GM19372 (cell line): ENCODE measurements around the gene KLK6.
A peak's percentile ranks its signal among the peaks of the same experiment; 100 is the strongest.

Source experiments
- ATAC-seq: cut with Tn5 transposase; IDR thresholded peaks from one replicate; pipeline ENCODE4 v1.9.1; 2021; ENCODE audit warnings: mild to moderate bottlenecking, low read depth, moderate library complexity; ENCODE audit not compliant: unreplicated experiment

KLK6 gene

DNA sequence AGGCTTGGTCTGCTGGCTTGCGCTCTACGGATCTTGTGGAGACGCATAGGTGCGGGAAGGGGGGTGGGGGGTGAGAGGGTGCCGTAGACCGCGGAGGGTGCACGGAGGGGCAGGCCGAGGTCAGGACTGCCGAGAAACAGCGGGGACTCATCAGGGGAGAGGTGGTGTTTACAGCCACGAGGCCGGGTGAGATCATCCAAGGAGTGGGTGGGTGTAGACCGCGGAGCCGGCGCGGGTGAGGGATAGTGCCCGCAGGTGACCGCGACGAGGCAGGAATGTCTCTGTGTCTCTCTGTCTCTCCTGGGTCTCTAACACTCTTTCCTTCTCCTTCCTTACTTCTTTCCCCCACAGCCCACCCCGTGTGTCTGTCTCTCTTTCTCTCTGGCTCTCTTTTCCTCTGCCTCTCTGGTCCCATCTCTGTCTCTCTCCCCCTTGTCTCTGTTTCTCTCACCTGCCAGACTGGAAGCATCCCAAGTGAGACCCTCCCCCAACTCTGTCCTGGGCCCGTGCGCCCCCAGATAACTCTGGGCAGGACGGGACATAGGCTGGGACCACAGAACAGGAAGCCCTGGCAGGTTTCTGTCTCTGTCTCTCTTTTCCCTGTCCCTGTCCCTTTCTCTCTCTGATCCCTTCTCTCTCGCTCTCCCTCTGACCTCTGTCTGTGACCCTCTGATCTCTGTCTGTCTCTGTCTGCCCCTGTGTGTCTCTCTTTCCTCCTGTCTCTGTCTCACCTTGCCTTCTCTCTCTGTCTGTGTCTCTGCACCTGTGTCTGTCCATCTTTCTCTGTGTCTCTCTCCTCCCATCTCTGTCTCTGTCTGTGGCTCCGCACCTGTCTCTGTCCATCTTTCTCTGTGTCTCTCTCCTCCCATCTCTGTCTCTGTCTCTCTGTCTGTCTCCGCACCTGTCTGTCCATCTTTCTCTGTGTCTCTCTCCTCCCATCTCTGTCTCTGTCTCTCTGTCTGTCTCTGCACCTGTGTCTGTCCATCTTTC lies 56.4 kb downstream of the KLK6 start:
- ATAC-seq, result no peak

DNA sequence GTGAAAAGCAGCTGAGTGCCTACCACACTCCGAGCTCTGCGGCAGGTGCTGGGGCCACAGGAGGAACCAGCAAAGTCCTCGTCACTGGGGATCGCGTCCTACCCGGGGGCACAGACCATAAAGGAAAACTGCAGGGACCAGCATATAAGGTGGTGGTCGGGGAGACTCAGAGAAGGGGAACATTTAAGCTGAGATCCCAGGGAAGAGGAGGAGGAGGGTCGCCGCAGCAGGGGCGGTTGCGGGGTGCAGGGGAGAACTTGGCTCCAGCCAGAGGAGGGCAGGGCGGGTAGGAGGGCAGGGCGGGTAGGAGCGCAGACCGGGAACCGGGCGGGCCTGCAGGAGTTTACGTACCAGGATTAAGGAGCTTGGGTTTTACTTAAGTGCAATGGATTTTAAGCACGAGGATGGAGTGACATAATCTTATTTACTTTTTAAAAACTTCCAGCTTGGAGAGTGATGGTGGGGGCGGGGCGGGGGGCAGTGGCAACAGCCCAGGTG lies 57.2 kb downstream of the KLK6 start:
- no peak for ATAC-seq

DNA sequence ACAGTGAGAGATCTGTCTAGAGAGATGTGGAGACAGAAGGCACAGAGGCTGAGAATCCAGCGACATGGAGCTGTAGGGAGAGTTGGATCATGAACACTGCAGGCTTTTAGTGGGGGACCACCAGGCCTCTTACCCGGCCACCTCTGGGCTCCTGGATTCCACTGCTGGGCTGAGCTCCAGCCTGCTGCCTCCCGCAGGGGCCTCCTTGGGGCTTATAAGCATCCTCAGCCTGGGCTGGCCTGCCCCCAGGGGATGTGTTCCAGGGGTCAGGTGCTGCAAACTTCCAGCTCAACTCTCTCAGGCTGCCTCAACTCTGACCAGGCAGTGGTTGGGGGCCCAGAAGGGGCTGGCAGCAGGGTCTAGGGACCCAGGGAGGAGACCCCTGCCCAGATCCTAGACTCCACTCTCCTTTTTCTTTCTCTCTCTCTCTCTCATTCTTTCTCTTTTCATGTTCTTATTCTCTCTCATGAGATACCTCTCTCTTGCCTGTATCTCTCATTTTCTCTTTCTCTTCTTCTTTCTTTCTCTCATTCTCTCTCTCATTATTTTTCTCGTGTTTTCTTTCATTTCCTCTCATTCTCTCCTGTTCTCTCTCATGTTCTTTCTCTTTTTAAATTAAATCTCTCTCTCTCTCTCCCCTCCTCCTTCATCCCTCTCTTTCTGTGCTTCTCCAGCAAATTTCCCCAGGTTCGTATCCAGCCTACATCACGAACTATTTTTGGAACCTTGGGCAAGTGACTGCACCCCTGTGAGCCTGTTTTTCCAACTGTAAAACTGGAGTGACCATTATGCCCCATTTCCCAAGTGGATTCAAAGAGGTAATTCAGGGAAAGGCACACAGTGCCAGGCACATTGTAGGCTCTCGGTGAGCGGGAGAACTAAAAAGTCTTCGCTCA lies 57.9 kb downstream of the KLK6 start, which contains the start of gene KLK4:
Gene KLK4 (minus strand): TSS at position 190 of the 896 bp plus-strand sequence. CDS start 657 bp downstream, outside the sequence.
- no peak for ATAC-seq

DNA sequence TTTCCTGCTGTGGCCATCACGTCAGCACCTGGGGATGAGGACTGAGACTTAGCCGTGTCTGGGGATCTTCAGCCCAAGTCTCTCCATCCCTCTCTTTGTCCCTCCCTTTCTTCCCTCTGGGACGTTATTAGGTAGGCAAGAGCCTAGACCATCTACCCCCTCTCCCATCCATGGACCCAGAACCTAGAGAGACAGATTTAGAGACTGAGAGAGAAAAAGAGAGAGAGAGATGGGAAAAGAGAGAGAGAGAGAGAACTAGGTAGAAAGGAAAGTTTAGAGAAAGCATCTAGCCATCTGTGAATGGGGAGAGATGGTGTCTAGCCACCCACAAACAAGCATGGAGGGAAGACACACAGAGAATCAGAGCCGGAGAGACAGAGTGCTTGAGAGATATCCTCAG lies 58.7 kb downstream of the KLK6 start:
- no peak for ATAC-seq

DNA sequence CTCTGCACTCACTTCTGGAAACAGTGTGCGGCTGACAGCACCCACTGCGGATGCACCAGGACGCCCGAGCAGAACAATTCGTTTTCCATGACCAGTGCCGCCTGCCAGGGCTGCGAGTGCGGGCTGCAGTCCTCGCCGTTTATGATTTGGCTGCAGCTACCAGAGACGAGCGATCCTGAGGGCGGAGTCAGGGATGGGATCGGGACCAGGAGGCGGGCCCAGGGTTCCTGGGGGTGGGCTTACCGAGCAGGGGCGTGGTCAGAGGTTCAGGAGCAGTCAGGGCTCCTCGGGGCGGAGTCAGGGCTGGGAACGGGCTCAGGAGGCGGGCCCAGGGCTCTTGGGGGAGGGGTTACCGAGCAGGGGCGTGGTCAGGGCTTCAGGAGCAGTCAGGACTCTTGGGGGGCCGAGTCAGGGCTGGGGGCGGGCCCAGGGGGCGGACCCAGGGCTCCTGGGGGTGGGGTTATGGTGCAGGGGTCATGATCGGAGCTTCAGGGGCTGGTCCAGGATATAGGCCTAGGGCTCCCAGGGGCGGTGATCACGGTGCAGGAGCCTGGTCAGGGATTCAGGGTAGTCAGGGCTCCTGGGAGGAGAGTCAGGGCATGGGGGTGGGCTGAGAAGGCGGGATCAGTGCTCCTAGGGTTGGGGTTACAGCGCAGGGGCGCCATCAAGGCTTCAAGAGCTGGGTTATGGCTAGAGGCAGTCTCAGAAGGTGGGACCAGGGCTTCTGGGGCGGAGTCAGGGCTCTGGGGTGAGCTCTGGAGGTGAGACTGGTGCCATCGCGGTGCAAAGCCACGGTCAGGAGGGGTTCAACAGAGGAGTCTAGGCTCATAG lies 59.9 kb downstream of the KLK6 start:
- peak; percentile 57 for ATAC-seq
